Upper lobe of left lung (tissue), 6 donors: ENCODE measurements around the gene NXT1. TPM values are rescaled to one million over a fixed set of nuclear protein-coding genes. Genes with fewer than 3 reads are reported as not detected.

ENCODE experiments used
- ATAC-seq, 2 donors: fragments of 200-7000 bp; cut with Tn5 transposase; one replicate each; pipeline ENCODE4 v1.9.1; 2022; ENCODE audit warnings: mild to moderate bottlenecking in 2 of 2, moderate library complexity in 2 of 2; ENCODE audit not compliant: low FRiP score in 2 of 2
- DNase-seq, 2 donors: peaks; one replicate each; pipeline ENCODE4 v3.0.0-alpha.2; 2019 to 2020
- H3K27ac ChIP-seq, 4 donors: fragments of 200-600 bp; sonication (generic); one replicate each; pipeline ENCODE4 v1.5.1; 2016 to 2019
- H3K27me3 ChIP-seq, 4 donors: fragments of 200-600 bp; sonication (generic); one replicate each; pipeline ENCODE4 v1.5.1; 2017 to 2019
- H3K36me3 ChIP-seq, 4 donors: fragments of 200-600 bp; sonication (generic); one replicate each; pipeline ENCODE4 v1.5.1; 2016 to 2019
- H3K4me1 ChIP-seq, 4 donors: fragments of 200-600 bp; sonication (generic); one replicate each; pipeline ENCODE4 v1.5.1; 2018 to 2019
- H3K4me3 ChIP-seq, 4 donors: fragments of 200-600 bp; sonication (generic); one replicate each; pipeline ENCODE4 v1.5.1; 2017 to 2019; ENCODE audit warnings: mild to moderate bottlenecking in 2 of 4, moderate library complexity in 1 of 4
- H3K9me3 ChIP-seq, 4 donors: fragments of 200-600 bp; sonication (generic); one replicate each; pipeline ENCODE4 v1.5.1; 2018 to 2019
- CTCF ChIP-seq, 6 experiments: fragments of 450-650 bp in 4 of 6; fragments of 200-600 bp in 2 of 6; sonication (generic) in 2 of 6; IDR thresholded peaks; one replicate each; pipeline ENCODE4 v1.5.1; 2016 to 2019; ENCODE audit warnings: antibody characterized with exemption in 6 of 6
- EP300 ChIP-seq, 4 donors: sonication (generic); formaldehyde crosslinking; IDR thresholded peaks; one replicate each; pipeline ENCODE4 v1.5.1; 2017; ENCODE audit warnings: antibody characterized with exemption in 4 of 4, control low read depth in 2 of 4
- POLR2A ChIP-seq, 4 donors: fragments of 450-650 bp; IDR thresholded peaks; one replicate each; pipeline ENCODE4 v1.5.1; 2016 to 2017; ENCODE audit warnings: antibody characterized with exemption in 4 of 4, mild to moderate bottlenecking in 2 of 4
- POLR2AphosphoS5 ChIP-seq, 2 donors: sonication (generic); formaldehyde crosslinking; IDR thresholded peaks; one replicate each; pipeline ENCODE4 v1.5.1; 2017; ENCODE audit warnings: antibody characterized with exemption in 2 of 2
- WGBS, 2 donors: methylation state at CpG; one replicate each; pipeline ENCODE4 v1.1.5; 2017 to 2018; 5-methylcytosine and 5-hydroxymethylcytosine counted together
- total RNA-seq, 6 donors: library from RNA; depleted of rRNA in 4 of 6; stranded (reverse); fragments of >200 nt in 4 of 6; gene quantifications; one replicate each; pipeline versions ENCODE4 v1.1.0 to v1.2.1, GENCODE V29; 2016 to 2021
- donor health status: DM: no; HTN: no; CAD: no; lungs with moderate emphysema.
- donor health status: DM: no; HTN: yes; CAD: no; lungs with severe emphysema.

Gene NXT1
- total RNA-seq, 6 donors from 2014 or later, result 7.3 to 39.4 (median 17.9) TPM

GRCh38 chr20:23390091-23390774 is 39.6 kb downstream of the NXT1 start:
- Histone ChIP-seq H3K9me3 (no peaks in the 10 kb centered on the region), H3K27me3 (no peaks in the 10 kb centered on the region), H3K27ac (no peak overlapping the region), H3K4me3 (no peak overlapping the region), H3K4me1 (peaks cover 0 to 14% (median 6%) of the 10 kb centered on the region in 4 donors), H3K36me3 (peaks cover 18 to 71% (median 25%) of the 10 kb centered on the region in 4 donors)
- TF ChIP-seq EP300 (IDR thresholded peaks at IDR 0.05), result no peak
- TF ChIP-seq POLR2A (IDR thresholded peaks at IDR 0.05), result no peak
- TF ChIP-seq POLR2AphosphoS5 (IDR thresholded peaks at IDR 0.05), result no peak
- no peak for TF ChIP-seq CTCF (IDR thresholded peaks at IDR 0.05)
- DNase-seq, result no peak
- no peak for ATAC-seq
- WGBS, 2 donors, result 76 to 87% methylated on average over 1 of the region's 1 CpG

GRCh38 chr20:23391707-23392310 is 41.2 kb downstream of the NXT1 start:
- no peak overlapping the region for H3K4me3 ChIP-seq
- H3K4me1 ChIP-seq, result peaks cover 0 to 14% (median 3%) of the 10 kb centered on the region in 4 donors
- no peak overlapping the region for H3K27ac ChIP-seq
- no peaks in the 10 kb centered on the region for H3K9me3 ChIP-seq
- TF ChIP-seq CTCF (IDR thresholded peaks at IDR 0.05) (no peak), POLR2A (IDR thresholded peaks at IDR 0.05) (no peak), POLR2AphosphoS5 (IDR thresholded peaks at IDR 0.05) (no peak), EP300 (IDR thresholded peaks at IDR 0.05) (no peak)
- ATAC-seq (no peak), DNase-seq (no peak)
- H3K27me3 ChIP-seq, result no peaks in the 10 kb centered on the region
- peaks cover 18 to 72% (median 26%) of the 10 kb centered on the region in 4 donors for H3K36me3 ChIP-seq
- WGBS, 2 donors, result 94% methylated on average over 4 of the region's 4 CpGs

- no peaks in the 10 kb centered on the region for H3K27me3 ChIP-seq
- peak in 1 of 2 donors; percentile 62 for DNase-seq
- peak overlapping the region in 1 of 4 donors; percentile 30 for H3K27ac ChIP-seq
- WGBS, 2 donors, result 88 to 92% methylated on average over 4 of the region's 4 CpGs
- peaks cover 18 to 52% (median 26%) of the 10 kb centered on the region in 4 donors for H3K36me3 ChIP-seq
- no peaks in the 10 kb centered on the region for H3K9me3 ChIP-seq
- H3K4me3 ChIP-seq, result no peak overlapping the region
- ATAC-seq, result peak in 1 of 2 donors; percentile 78
- peaks cover 7 to 16% (median 11%) of the 10 kb centered on the region in 4 donors for H3K4me1 ChIP-seq
- TF ChIP-seq EP300 (IDR thresholded peaks at IDR 0.05) (no peak), POLR2A (IDR thresholded peaks at IDR 0.05) (no peak), POLR2AphosphoS5 (IDR thresholded peaks at IDR 0.05) (no peak), CTCF (IDR thresholded peaks at IDR 0.05) (no peak)
Observed at GRCh38 chr20:23393996-23394775, 43.6 kb downstream of the NXT1 start.

GRCh38 chr20:23396950-23397627 is 46.5 kb downstream of the NXT1 start:
- 71 to 75% methylated on average over 6 of the region's 6 CpGs for WGBS, 2 donors
- DNase-seq (no peak), ATAC-seq (no peak)
- Histone ChIP-seq H3K9me3 (no peaks in the 10 kb centered on the region), H3K27me3 (no peaks in the 10 kb centered on the region), H3K4me1 (peaks cover 11 to 27% (median 20%) of the 10 kb centered on the region in 4 donors), H3K27ac (no peak overlapping the region), H3K36me3 (peaks cover 12 to 32% (median 21%) of the 10 kb centered on the region in 4 donors), H3K4me3 (no peak overlapping the region)
- TF ChIP-seq POLR2AphosphoS5 (IDR thresholded peaks at IDR 0.05) (no peak), POLR2A (IDR thresholded peaks at IDR 0.05) (no peak), CTCF (IDR thresholded peaks at IDR 0.05) (no peak), EP300 (IDR thresholded peaks at IDR 0.05) (no peak)
